MV-4-11 (cell line): Measurements from ENCODE around the gene GOLGA6L2.
"Not testable (repeated sequence)": the region's sequence is repeated elsewhere in the genome, so short reads cannot be mapped to it uniquely, and the experiment has no call there.

Source experiments
- DNase-seq: peaks from one replicate; lab custom pipeline; 2025; lab: John Stamatoyannopoulos, UW

GOLGA6L2 gene

DNA sequence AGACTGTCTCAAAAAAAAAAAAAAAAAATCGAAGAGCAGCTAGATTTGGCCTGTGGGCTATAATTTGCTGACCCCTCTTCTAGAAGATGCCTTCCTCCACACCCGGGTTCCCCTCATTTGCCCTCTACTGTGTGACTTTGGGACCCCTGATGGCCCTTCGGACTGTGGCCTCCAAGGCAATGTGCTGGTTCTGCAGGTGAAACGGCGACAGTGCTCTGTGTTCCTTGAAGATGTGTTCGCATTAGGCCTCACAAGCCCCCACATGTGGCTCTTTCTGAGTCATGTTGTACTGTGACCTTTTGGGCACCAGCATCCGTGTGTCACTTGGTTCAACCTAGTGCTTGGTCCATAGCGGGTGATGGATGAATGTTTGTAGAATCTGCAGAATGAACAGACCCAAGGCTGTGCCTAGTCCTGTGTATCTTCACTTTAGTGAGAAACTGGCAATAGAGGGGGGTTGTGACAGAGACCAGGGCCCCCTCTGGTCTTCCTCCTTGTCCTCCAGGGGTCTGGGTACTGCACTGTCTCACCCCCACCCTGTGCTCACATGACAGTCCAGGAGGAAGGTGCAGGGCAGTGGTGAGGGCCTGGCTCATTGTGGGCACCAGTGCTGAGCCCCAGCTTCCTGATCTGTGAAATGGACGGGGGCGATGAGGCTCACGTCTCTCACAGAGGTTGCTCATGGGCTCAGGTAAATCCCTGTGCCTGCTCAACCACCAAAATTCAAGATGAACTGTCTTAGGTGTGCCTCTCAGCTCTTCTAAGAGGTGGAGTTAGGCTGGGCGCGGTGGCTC, 22.7 kb downstream of the GOLGA6L2 start:
- DNase-seq = no peak

GRCh38 chr15:23422946-23423708, 23.9 kb downstream of the GOLGA6L2 start:
- DNase-seq = peak; percentile 45

- no peak for DNase-seq
Observed at GRCh38 chr15:23422099-23422945, 24.7 kb downstream of the GOLGA6L2 start.

GRCh38 chr15:23420806-23421575, 26.1 kb downstream of the GOLGA6L2 start:
- DNase-seq = peak; percentile 71

DNA sequence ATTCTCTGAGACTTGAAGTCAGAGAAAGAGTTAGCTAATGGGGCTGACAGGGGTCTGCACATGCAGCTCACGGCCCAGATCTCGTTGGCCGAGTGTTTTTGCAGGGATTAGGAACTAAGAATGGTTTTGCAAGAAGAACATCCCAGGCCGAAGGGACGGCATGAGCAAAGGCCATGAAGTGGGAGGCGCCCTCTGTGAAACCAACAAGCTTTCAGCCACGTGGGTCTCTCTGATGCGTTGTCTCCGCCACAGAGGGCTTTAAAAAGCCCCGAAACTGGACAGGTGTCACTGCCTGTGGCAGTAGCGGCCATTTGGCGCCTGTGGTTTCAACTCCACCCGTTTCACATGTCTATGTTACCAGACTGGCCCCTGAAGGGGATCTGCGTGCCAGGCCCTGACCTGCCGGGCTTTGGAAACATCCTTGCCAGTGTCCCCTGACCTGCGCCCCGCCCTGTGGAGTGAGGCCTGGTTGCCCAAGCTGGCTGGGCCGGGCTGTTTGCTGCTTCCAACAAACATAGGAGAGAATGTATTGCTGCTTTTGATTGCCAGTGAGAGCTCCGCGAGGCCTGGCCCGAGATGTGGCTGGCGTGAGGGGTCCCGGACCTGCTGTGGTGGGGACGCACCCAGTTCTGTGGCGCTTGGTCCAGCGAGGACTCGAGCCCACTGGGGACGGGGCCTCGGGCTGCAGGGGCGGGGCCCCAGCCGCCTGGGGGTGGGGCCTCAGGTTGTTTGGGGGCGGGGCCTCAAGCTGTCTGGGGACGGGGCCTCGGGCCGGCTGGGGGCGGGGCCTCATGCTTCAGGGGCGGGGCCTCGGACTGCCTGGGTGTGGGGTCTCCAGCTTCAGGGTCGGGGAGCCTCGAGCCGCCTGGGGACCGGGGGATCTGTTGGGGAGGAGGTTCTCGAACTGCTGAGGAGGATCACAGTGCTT, 30.4 kb downstream of the GOLGA6L2 start:
- DNase-seq = no peak

DNA sequence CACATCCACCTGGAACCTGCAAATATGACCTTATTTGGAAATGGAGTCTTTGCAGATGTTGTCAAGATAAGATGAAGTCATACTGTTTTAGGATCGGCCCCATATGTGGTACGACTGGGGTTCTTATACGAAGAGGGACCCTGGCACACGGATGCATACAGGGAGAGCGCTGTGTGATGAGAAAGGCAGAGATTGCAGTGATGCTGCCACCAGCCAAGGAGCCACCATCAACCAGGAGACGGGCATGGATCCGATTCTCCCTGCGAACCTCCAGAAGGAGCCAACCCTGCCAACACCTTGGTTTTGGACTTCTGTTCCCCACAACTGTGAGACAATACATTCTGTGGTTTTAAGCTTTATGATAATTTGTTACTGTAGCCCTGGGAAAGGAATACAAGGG, 31.2 kb downstream of the GOLGA6L2 start:
- DNase-seq = not testable (repeated sequence)

DNA sequence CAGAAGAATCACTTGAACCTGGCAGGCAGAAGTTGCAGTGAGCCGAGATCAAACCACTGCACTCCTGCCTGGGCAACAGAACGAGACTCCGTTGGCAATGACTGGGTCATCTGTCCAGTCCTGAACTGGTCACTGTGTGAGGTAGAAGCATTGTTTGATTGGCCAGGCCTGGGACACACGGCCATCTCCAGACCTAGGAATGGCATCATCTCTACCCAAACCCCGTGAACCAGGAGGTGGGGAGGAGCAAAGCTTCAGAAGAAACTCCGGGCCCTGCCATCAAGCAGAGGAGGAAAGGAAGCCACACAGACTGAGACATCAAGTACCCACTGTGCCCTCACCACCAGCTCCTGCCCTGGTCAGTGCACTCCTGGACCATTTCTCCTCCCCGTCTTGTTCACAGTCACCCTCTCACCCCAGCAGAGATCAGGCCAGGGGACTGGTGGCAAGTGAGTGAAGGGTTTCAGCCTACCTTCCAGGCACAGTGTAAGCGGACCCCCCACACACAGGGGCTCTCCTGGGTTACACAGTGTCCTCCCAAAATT, 31.6 kb downstream of the GOLGA6L2 start:
- DNase-seq = no peak

DNA sequence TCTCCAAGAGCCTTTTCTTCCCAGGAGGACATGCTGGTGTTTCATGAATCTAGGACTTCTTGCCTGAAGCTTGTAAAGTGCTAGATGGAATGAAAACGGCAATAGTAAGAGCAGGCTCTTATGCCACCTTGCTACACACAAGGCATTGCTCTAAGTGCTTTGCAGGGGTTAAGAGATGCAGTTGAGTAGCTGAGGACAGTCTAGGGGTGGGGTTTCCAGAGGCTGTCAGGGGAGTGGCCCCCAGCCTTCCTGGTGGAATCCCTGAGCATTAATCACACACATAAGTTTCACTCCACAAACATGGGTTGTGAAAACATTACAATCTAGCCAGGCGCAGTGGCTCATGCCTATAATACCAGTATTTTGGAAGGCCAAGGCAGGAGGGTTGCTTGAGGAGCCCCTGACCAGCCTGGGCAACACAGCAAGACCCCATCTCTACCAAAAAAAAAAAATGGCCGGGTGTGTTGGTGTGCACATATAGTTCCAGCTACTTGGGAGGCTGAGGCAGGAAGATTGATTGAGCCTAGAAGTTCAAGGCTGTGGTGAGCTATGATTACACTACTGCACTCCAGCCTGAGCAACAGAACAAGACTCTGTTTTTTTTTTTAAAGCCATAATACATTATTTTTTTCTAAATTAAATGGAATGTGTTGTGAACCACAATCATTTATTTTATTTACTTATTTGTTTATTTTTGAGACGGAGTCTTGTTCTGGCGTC, 34.0 kb downstream of the GOLGA6L2 start:
- DNase-seq = not testable (repeated sequence)

DNA sequence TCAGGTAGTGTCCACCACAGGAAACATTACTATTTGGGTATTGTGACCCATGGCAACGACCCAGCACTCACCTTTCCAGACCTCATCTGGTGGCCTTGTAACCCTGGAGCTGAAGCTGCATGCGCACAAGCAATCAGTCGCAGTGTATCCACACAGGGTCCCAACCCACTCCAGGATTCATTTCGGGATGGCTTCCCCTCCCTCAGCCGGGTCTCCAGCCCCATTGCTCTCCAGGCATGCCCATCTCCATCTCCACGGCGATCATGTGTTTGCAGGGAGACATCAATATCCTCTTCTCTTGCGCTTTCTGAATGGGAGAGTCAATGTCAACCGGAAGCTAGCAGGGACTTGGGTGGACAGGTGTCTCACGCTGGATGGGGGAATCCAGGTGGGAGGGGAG, 35.2 kb downstream of the GOLGA6L2 start:
- DNase-seq = no peak

GRCh38 chr15:23403550-23403949, 43.5 kb downstream of the GOLGA6L2 start:
- no peak for DNase-seq

DNA sequence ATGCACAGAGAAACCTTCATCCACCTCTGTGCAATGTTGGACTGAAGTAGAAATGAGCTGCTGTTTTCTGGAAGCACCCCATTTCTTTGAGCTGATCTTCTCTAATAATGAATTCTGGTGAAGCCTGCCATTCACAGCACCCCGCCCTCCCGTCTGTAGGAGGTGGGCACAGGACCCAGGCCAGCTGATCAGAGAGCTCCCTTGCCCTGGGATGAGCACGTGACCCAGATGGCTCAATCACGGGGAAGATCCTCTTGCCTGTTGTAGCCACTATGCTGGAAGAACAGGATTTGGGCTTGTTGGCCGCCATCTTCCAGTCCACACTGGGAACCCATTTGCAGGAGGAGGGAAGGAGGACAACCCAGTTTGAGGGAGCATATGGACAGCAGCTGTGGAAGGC, 44.5 kb downstream of the GOLGA6L2 start:
- no peak for DNase-seq

GRCh38 chr15:23402140-23402539, 44.9 kb downstream of the GOLGA6L2 start:
- DNase-seq = no peak

DNA sequence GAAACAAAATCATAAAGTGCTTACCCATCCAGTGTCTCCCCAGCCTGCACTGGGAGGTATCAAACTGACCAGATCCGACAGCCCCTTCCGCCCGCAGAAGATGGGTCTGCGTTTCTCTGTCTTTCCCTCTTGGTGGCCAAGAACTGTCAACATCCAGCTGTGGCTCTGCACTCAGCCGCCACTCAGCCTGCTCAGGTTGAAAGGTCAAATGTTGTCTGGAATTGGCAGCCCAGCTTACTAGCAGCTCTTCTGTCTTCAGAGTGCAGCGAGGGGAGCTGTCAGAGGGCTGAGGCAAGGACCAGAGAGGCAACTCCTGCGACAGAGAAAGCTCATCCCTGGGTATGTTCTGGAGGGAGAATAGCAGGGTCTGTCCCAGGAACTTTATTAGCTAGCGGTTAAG, 45.4 kb downstream of the GOLGA6L2 start:
- DNase-seq = no peak

- not testable (repeated sequence) for DNase-seq
Observed at GRCh38 chr15:23399207-23399606, 47.8 kb downstream of the GOLGA6L2 start.

- DNase-seq = peak; percentile 58
Observed at GRCh38 chr15:23398357-23398756, 48.7 kb downstream of the GOLGA6L2 start.

- DNase-seq = peak; percentile 76
Observed at GRCh38 chr15:23397779-23398178, 49.3 kb downstream of the GOLGA6L2 start.

GRCh38 chr15:23395832-23396231, 51.2 kb downstream of the GOLGA6L2 start:
- no peak for DNase-seq

DNA sequence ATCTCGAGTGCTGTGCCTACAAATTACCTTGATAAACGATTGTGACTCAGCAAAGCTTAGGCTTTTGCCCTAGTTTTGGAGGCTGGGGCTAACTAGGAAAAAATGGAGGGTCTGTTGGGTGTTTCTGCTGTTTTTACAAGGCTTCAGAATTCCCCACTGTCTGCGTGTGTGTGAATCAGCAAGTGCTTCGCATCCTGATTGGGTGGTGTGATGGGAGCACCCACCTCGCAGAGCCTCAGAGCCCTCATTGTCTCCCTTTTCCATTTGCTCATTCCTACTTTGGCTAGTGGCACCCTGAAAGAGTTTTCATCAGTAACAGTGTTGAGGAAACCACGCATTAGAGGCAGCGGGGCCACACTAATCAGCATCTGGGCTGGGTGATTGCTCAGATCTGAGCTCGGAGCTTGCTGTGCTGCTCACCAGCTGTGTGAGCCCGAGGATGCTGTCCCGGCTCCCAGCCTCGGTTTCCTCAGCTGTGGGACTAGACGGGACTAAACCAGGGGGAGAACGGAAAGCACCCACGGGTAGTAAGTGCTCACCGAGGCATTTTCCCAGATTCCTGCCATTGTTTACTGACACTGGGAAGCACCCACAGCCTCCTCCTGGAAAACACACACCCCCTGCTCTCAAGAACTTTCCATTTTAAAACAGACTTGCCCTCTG, 51.9 kb downstream of the GOLGA6L2 start:
- no peak for DNase-seq
